Neural cell (in vitro differentiated cells): ENCODE results near the gene DENND1A. TPM values are rescaled to one million over a fixed set of nuclear protein-coding genes. Genes with fewer than 3 reads are reported as not detected.

ENCODE experiments used
- H2AFZ ChIP-seq: fragments of 200-600, 300-800 bp; sonication (generic), shearing (Covaris generic); 2 replicates; pipeline ENCODE4 v1.6.0; 2014; ENCODE audit warnings: low read depth, mild to moderate bottlenecking, antibody characterized with exemption, low read length, moderate library complexity
- H3F3A ChIP-seq: fragments of 200-600 bp; shearing (Covaris generic); 2 replicates; pipeline ENCODE4 v1.6.1; 2016; ENCODE audit warnings: mild to moderate bottlenecking, moderate library complexity, mixed read lengths, antibody characterized with exemption, low read length; ENCODE audit not compliant: insufficient read depth, poor library complexity, severe bottlenecking
- H3K27ac ChIP-seq: fragments of 200-600, 300-800 bp; sonication (generic), shearing (Covaris generic); 2 replicates; pipeline ENCODE4 v1.5.1; 2014; ENCODE audit warnings: mild to moderate bottlenecking, low read length, moderate library complexity
- H3K27me3 ChIP-seq: fragments of 300-800, 200-600 bp; sonication (generic), shearing (Covaris generic); 2 replicates; pipeline ENCODE4 v1.6.0; 2014; ENCODE audit warnings: mild to moderate bottlenecking, low read depth, low read length, moderate library complexity; ENCODE audit not compliant: insufficient read depth
- H3K36me3 ChIP-seq: fragments of 300-800, 200-600 bp; sonication (generic), shearing (Covaris generic); 2 replicates; pipeline ENCODE4 v1.5.1; 2014; ENCODE audit warnings: mild to moderate bottlenecking, antibody characterized with exemption, low read length, moderate library complexity; ENCODE audit not compliant: insufficient read depth
- H3K4me2 ChIP-seq: fragments of 300-800, 200-600 bp; sonication (generic), shearing (Covaris generic); 2 replicates; pipeline ENCODE4 v1.6.0; 2014; ENCODE audit warnings: mild to moderate bottlenecking, low read length
- H3K4me3 ChIP-seq: fragments of 300-800, 200-600 bp; sonication (generic), shearing (Covaris generic); 2 replicates; pipeline ENCODE4 v1.5.1; 2014; ENCODE audit warnings: mild to moderate bottlenecking, low read length, moderate library complexity
- H3K79me2 ChIP-seq: fragments of 200-600 bp; shearing (Covaris generic); replicated peaks from 2 replicates; pipeline ENCODE4 v1.6.0; 2014; ENCODE audit warnings: mild to moderate bottlenecking, low read length, moderate library complexity; ENCODE audit not compliant: insufficient read depth
- H3K9ac ChIP-seq: fragments of 300-800, 200-600 bp; sonication (generic), shearing (Covaris generic); 2 replicates; pipeline ENCODE4 v1.6.1; 2016; ENCODE audit warnings: mild to moderate bottlenecking, low read length, mixed read lengths
- H3K9me2 ChIP-seq: fragments of 200-600 bp; shearing (Covaris generic); 2 replicates; pipeline ENCODE4 v1.6.1; 2016; ENCODE audit warnings: mild to moderate bottlenecking, low read length, mixed read lengths; ENCODE audit not compliant: insufficient read depth
- H3K9me3 ChIP-seq: fragments of 200-600, 300-800 bp; sonication (generic), shearing (Covaris generic); 2 replicates; pipeline ENCODE4 v1.6.1; 2016; ENCODE audit warnings: mild to moderate bottlenecking, mixed run types, low read length, moderate library complexity, mixed read lengths
- H4K20me1 ChIP-seq: fragments of 200-600 bp; shearing (Covaris generic); 2 replicates; pipeline ENCODE4 v1.6.1; 2016; ENCODE audit warnings: mild to moderate bottlenecking, mixed run types; ENCODE audit not compliant: insufficient read depth
- EP300 ChIP-seq: fragments of 450-650 bp; conservative IDR thresholded peaks from 2 replicates; pipeline ENCODE4 v1.6.1; 2014; ENCODE audit warnings: antibody characterized with exemption, mild to moderate bottlenecking, moderate library complexity; ENCODE audit not compliant: poor library complexity, severe bottlenecking
- EZH2 ChIP-seq: fragments of 200-600, 300-800 bp; shearing (Covaris generic), sonication (generic); IDR thresholded peaks from 2 replicates; pipeline ENCODE4 v1.6.1; 2014; ENCODE audit warnings: antibody characterized with exemption, low read length, borderline replicate concordance, mild to moderate bottlenecking; ENCODE audit not compliant: insufficient read depth, poor library complexity, severe bottlenecking
- MXI1 ChIP-seq: fragments of 450-650 bp; conservative IDR thresholded peaks from 2 replicates; pipeline ENCODE4 v1.6.1; 2014; ENCODE audit warnings: antibody characterized with exemption, mild to moderate bottlenecking; ENCODE audit not compliant: poor library complexity, severe bottlenecking
- POLR2AphosphoS5 ChIP-seq: IDR thresholded peaks from 2 replicates; pipeline ENCODE4 v1.6.1; 2012
- RAD21 ChIP-seq: fragments of 450-650 bp; conservative IDR thresholded peaks from 2 replicates; pipeline ENCODE4 v1.6.1; 2014; ENCODE audit warnings: antibody characterized with exemption, mild to moderate bottlenecking, moderate library complexity
- REST ChIP-seq: IDR thresholded peaks from 2 replicates; pipeline ENCODE4 v1.6.1; 2012; ENCODE audit warnings: borderline replicate concordance
- SMC3 ChIP-seq: fragments of 450-650 bp; conservative IDR thresholded peaks from 2 replicates; pipeline ENCODE4 v1.6.1; 2014; ENCODE audit warnings: antibody characterized with exemption, mild to moderate bottlenecking, moderate library complexity; ENCODE audit not compliant: poor library complexity
- TAF1 ChIP-seq: IDR thresholded peaks from 2 replicates; pipeline ENCODE4 v1.6.1; 2012; ENCODE audit warnings: low read depth
- polyA plus RNA-seq: library from polyadenylated mRNA; depleted of rRNA; stranded (reverse); fragments of >200 nt; gene quantifications from 2 replicates; pipeline ENCODE4 v1.2.3, GENCODE V29; 2014
- TF ChIP-seq, protein P1 (sequence below): fragments of 450-650 bp; IDR thresholded peaks from 2 replicates; pipeline ENCODE4 v1.5.1; 2014; ENCODE audit warnings: antibody characterized with exemption, mild to moderate bottlenecking, moderate library complexity; ENCODE audit not compliant: poor library complexity, severe bottlenecking

The DENND1A gene
- polyA plus RNA-seq, 1 donor from 2014 or later = 2.3 TPM

DNA sequence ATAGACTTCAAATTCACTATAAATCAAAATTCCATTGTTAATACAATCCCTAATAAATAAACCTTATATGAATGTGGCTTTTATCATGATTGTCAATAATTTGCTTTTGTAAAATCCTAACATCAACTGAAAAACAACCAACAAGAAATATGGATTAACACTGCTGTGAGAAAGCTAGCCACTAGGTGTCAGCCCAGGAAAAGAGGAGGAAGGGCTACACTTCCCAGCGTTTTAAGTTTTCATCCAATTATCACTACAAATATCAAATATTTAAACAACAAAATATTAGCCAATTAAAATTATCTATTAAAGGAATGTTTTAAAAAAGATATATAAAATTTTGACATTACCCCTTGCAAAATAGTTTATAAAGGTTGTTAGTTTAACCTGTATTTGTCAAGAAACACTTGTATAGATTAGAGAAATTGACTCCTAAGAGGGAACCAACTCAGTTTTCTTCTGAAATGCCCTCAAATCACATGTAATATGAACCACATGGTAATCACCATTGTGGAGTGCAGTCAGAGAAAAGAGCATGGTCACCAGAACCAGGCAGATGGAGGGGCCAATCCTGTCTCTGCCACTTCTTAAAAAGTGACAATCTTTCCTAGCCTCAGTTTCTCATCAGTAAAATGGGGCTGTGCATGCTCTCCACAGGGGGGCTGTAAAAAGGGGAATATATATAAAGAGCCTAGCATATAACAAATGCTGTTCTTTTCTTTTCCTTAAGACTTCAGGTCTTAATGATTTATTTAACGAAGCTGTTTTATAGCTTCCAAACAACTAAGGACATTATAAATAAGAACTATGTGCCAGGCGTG, 385.7 kb downstream of the DENND1A start:
- Histone ChIP-seq H3K9me2 (no peaks in the 10 kb centered on the region), H3K4me2 (no peak overlapping the region), H3F3A (no peaks in the 10 kb centered on the region), H3K79me2 (no peaks in the 10 kb centered on the region), H3K9ac (no peak overlapping the region), H4K20me1 (no peaks in the 10 kb centered on the region), H3K27ac (no peak overlapping the region), H2AFZ (no peak overlapping the region), H3K9me3 (no peaks in the 10 kb centered on the region), H3K27me3 (no peaks in the 10 kb centered on the region), H3K4me3 (no peak overlapping the region), H3K36me3 (no peaks in the 10 kb centered on the region)
- TF ChIP-seq POLR2AphosphoS5 (no peak), TAF1 (no peak), RAD21 (peak; percentile 97), EZH2 (no peak), SMC3 (peak; percentile 93)
- TF ChIP-seq, protein P1, sequence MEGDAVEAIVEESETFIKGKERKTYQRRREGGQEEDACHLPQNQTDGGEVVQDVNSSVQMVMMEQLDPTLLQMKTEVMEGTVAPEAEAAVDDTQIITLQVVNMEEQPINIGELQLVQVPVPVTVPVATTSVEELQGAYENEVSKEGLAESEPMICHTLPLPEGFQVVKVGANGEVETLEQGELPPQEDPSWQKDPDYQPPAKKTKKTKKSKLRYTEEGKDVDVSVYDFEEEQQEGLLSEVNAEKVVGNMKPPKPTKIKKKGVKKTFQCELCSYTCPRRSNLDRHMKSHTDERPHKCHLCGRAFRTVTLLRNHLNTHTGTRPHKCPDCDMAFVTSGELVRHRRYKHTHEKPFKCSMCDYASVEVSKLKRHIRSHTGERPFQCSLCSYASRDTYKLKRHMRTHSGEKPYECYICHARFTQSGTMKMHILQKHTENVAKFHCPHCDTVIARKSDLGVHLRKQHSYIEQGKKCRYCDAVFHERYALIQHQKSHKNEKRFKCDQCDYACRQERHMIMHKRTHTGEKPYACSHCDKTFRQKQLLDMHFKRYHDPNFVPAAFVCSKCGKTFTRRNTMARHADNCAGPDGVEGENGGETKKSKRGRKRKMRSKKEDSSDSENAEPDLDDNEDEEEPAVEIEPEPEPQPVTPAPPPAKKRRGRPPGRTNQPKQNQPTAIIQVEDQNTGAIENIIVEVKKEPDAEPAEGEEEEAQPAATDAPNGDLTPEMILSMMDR = peak; percentile 91

GRCh38 chr9:123543492-123543891, 386.4 kb downstream of the DENND1A start:
- no peak overlapping the region for H3K4me3 ChIP-seq
- no peak overlapping the region for H3K27ac ChIP-seq
- TF ChIP-seq SMC3 (no peak), TAF1 (no peak), EP300 (no peak), POLR2AphosphoS5 (no peak), EZH2 (no peak), RAD21 (no peak), MXI1 (no peak), REST (no peak)
- TF ChIP-seq, protein P1 = no peak
- no peaks in the 10 kb centered on the region for H3K27me3 ChIP-seq
- no peak overlapping the region for H3K9ac ChIP-seq
- H3K36me3 ChIP-seq = no peaks in the 10 kb centered on the region
- H3K9me2 ChIP-seq = no peaks in the 10 kb centered on the region
- no peak overlapping the region for H2AFZ ChIP-seq
- H3K9me3 ChIP-seq = no peaks in the 10 kb centered on the region
- no peaks in the 10 kb centered on the region for H3K79me2 ChIP-seq
- H3K4me2 ChIP-seq = no peak overlapping the region
- no peaks in the 10 kb centered on the region for H4K20me1 ChIP-seq
- no peaks in the 10 kb centered on the region for H3F3A ChIP-seq
